AG04449 (cell line): ENCODE results near the gene TMX2.

Experiments used
- CTCF ChIA-PET: fragments of 350-600 bp; formaldehyde crosslinking; extraction: SDS; loops from one replicate; lab custom pipeline; 2021; ENCODE audit warnings: antibody characterized with exemption; lab: Yijun Ruan, JAX
- POLR2A ChIA-PET: fragments of 400-600, 350-600 bp; formaldehyde crosslinking; extraction: SDS; loops from one replicate; lab custom pipeline; 2020; ENCODE audit warnings: antibody characterized with exemption, inconsistent platforms; lab: Yijun Ruan, JAX
- DNase-seq: peaks from one replicate; pipeline ENCODE4 v3.0.0-alpha.2; 2010; ENCODE audit warnings: low read depth, low spot score
- H3K4me3 ChIP-seq: 2 replicates; pipeline ENCODE4 v1.5.1; 2011; ENCODE audit warnings: low read depth, mild to moderate bottlenecking, control low read depth, low read length
- CTCF ChIP-seq: IDR thresholded peaks from one replicate; pipeline ENCODE4 v1.5.1; 2011; ENCODE audit warnings: mild to moderate bottlenecking, moderate library complexity, low read length, control low read depth, inconsistent platforms; ENCODE audit not compliant: insufficient read depth; ENCODE audit errors: missing control alignments

The TMX2 gene

DNA sequence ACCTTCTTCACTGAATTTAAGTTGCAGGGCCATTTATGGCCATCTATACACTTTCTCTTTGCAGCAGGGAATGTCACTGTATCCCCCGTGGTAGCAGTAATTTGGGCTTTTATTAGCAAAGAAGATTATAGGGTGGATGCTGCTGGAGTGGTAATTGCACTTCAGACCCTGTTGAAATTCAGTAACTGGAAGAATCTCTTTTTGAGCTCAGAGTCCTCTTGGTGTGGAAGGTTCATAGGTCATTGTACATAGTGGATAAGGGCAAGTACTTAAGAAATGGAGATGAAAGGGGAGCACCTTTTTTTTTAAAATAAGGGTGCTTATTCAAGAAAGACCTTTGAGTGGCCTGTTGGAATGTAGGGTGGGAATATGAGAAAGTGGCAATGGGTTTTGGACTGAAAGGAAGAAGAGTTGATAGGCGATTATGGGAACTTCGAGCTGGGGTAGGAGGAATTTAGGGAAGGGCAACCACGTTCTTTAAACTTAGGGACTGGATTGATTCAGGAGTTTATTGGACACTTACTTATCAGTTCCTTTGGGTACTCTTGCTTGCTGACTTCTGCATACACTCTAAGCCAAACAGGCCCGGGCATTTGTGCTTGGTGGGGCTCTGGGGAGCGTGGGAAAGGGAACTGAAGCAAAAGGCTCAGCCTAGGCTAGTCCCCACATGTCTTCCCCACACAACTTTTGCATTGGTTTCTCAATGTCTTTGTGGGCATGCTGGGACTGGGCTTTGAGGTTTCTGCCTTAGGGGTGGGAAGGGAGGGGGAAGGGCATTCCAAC is 75.7 kb downstream of the TMX2 start:
- POLR2A ChIA-PET, result no interaction called here
- CTCF ChIA-PET, result interaction anchor here (1.4 to 4.8 kb wide), 3 partner anchors 12 to 36 kb away, joined by 3 to 45 read pairs (median 8); partner anchors contain the start of gene BTBD18
- DNase-seq, result no peak
- TF ChIP-seq CTCF, result no peak
- H3K4me3 ChIP-seq, result no peak overlapping the region

GRCh38 chr11:57788703-57789088 is 76.3 kb downstream of the TMX2 start:
- CTCF ChIA-PET, result interaction anchor here (1.4 to 4.8 kb wide), 3 partner anchors 12 to 37 kb away, joined by 3 to 45 read pairs (median 8); partner anchors contain the start of gene BTBD18

More at GRCh38 chr11:57788703-57789088, 76.3 kb downstream of the TMX2 start:
- POLR2A ChIA-PET, result no interaction called here
- H3K4me3 ChIP-seq, result no peak overlapping the region
- no peak for TF ChIP-seq CTCF
- DNase-seq, result no peak
